ENCODE results near the gene RNF19B.

- TF ChIP-seq CTCF (IDR thresholded peaks at IDR 0.05) (no peak), EZH2 (IDR thresholded peaks at IDR 0.05) (no peak), EZH2phosphoT487 (IDR thresholded peaks at IDR 0.05) (no peak)
These were observed 24.1 kb upstream of the RNF19B start for GRCh38 chr1:32988665-32989064.
